HT1080 (cell line): ENCODE results near the gene YWHAG. TPM values are rescaled to one million over a fixed set of nuclear protein-coding genes. Genes with fewer than 3 reads are reported as not detected.

Experiments used
- total RNA-seq: library from RNA; depleted of rRNA; stranded (reverse); fragments of >200 nt; shearing (Covaris generic); gene quantifications from 2 replicates; pipeline ENCODE4 v1.2.3, GENCODE V29; 2014; rRNA removed

Gene YWHAG
- total RNA-seq, 1 experiment from 2014 or later: 93.3 TPM

Other genes starting within 250 kb of the YWHAG start
- gene SRRM3, start 157.1 kb downstream of the YWHAG start, total RNA-seq: 1.4 and 1.7 TPM in 2 replicates
- gene HSPB1, start 56.3 kb downstream of the YWHAG start, total RNA-seq: 0.43 and 1.2 TPM in 2 replicates
- gene SSC4D, start 50.7 kb upstream of the YWHAG start, total RNA-seq: 0.23 and 0.73 TPM in 2 replicates
- 0.94 and 2.5 TPM in 2 replicates for gene ZP3, start 66.0 kb upstream of the YWHAG start, total RNA-seq
- 24.4 and 39.6 TPM in 2 replicates for gene DTX2, start 102.7 kb upstream of the YWHAG start, total RNA-seq
- gene UPK3B, start 151.6 kb upstream of the YWHAG start, total RNA-seq: 1.0 TPM in 1 of 2 replicates, not detected in the other
- not detected in 2 replicates for gene SPDYE16, start 184.3 kb upstream of the YWHAG start, total RNA-seq